Measurements from ENCODE around the gene ITGB2. TPM values are rescaled to one million over a fixed set of nuclear protein-coding genes. Genes with fewer than 3 reads are reported as not detected.

ITGB2 gene
- total RNA-seq, 4 donors from 2014 or later, result 18.4 to 40.7 (median 20.4) TPM

- no peak overlapping the region for H3K4me3 ChIP-seq (ENCODE audit: low read depth, poor library complexity, severe bottlenecking)
- TF ChIP-seq POLR2A (IDR thresholded peaks at IDR 0.05) (no peak), CTCF (IDR thresholded peaks at IDR 0.05) (no peak)
- intact Hi-C loops (cut with DNase I; ENCODE audit: low total_unique reads), result no loop called here
- 73 to 75% methylated on average over 25 of the region's 25 CpGs for WGBS, 2 donors
- no peak for DNase-seq (ENCODE audit: low spot score in 2 of 2)
These were observed 12.5 kb downstream of the ITGB2 start for GRCh38 chr21:44907966-44908895.

- WGBS, 2 donors, result 65 to 71% methylated on average over 11 to 16 of the region's 16 CpGs
- no peak for DNase-seq (ENCODE audit: low spot score in 2 of 2)
- TF ChIP-seq POLR2A (IDR thresholded peaks at IDR 0.05) (no peak), CTCF (IDR thresholded peaks at IDR 0.05) (no peak)
- intact Hi-C loops (cut with DNase I; ENCODE audit: low total_unique reads), result no loop called here
- H3K4me3 ChIP-seq (ENCODE audit: low read depth, poor library complexity, severe bottlenecking), result no peak overlapping the region
These were observed 13.3 kb downstream of the ITGB2 start for GRCh38 chr21:44907225-44907965.

- DNase-seq (ENCODE audit: low spot score in 2 of 2), result no peak
- no peak overlapping the region for H3K4me3 ChIP-seq (ENCODE audit: low read depth, poor library complexity, severe bottlenecking)
- WGBS, 2 donors, result 83 to 86% methylated on average over 6 to 7 of the region's 7 CpGs
- TF ChIP-seq CTCF (IDR thresholded peaks at IDR 0.05) (no peak), POLR2A (IDR thresholded peaks at IDR 0.05) (no peak)
- intact Hi-C loops (cut with DNase I; ENCODE audit: low total_unique reads), result no loop called here
These were observed 15.0 kb downstream of the ITGB2 start for GRCh38 chr21:44905728-44906090.

GRCh38 chr21:44905016-44905727 is 15.5 kb downstream of the ITGB2 start:
- no peak for TF ChIP-seq POLR2A (IDR thresholded peaks at IDR 0.05)
- no peak for TF ChIP-seq CTCF (IDR thresholded peaks at IDR 0.05)
- DNase-seq (ENCODE audit: low spot score in 2 of 2), result no peak
- no peak overlapping the region for H3K4me3 ChIP-seq (ENCODE audit: low read depth, poor library complexity, severe bottlenecking)
- intact Hi-C loops (cut with DNase I; ENCODE audit: low total_unique reads), result no loop called here
- 84 to 91% methylated on average over 16 to 22 of the region's 22 CpGs for WGBS, 2 donors

GRCh38 chr21:44904141-44904923 is 16.4 kb downstream of the ITGB2 start:
- intact Hi-C loops (cut with DNase I; ENCODE audit: low total_unique reads), result no loop called here
- no peak for DNase-seq (ENCODE audit: low spot score in 2 of 2)
- TF ChIP-seq CTCF (IDR thresholded peaks at IDR 0.05), result no peak
- no peak for TF ChIP-seq POLR2A (IDR thresholded peaks at IDR 0.05)
- WGBS, 2 donors, result 86 to 89% methylated on average over 14 of the region's 14 CpGs
- no peak overlapping the region for H3K4me3 ChIP-seq (ENCODE audit: low read depth, poor library complexity, severe bottlenecking)

Measured in lower leg skin (tissue), 4 donors.